Measurements from ENCODE around the gene D2HGDH.

DNA sequence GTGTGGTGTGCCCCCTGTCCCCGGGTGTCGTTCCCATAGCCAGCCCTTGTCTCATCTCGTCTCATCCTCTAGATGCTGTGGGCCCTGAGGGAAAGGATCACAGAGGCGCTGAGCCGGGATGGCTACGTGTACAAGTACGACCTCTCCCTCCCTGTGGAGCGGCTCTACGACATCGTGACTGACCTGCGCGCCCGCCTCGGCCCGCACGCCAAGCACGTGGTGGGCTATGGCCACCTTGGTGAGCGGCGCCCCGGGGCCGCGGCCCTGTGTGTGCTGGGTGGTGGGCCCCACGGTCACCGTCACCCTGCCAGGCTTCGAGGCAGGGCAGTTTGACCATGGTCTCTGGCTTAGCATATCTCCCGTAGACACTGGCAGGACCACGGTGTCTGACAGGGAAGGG, 21.3 kb downstream of the D2HGDH start:
- TF ChIP-seq, protein P1, sequence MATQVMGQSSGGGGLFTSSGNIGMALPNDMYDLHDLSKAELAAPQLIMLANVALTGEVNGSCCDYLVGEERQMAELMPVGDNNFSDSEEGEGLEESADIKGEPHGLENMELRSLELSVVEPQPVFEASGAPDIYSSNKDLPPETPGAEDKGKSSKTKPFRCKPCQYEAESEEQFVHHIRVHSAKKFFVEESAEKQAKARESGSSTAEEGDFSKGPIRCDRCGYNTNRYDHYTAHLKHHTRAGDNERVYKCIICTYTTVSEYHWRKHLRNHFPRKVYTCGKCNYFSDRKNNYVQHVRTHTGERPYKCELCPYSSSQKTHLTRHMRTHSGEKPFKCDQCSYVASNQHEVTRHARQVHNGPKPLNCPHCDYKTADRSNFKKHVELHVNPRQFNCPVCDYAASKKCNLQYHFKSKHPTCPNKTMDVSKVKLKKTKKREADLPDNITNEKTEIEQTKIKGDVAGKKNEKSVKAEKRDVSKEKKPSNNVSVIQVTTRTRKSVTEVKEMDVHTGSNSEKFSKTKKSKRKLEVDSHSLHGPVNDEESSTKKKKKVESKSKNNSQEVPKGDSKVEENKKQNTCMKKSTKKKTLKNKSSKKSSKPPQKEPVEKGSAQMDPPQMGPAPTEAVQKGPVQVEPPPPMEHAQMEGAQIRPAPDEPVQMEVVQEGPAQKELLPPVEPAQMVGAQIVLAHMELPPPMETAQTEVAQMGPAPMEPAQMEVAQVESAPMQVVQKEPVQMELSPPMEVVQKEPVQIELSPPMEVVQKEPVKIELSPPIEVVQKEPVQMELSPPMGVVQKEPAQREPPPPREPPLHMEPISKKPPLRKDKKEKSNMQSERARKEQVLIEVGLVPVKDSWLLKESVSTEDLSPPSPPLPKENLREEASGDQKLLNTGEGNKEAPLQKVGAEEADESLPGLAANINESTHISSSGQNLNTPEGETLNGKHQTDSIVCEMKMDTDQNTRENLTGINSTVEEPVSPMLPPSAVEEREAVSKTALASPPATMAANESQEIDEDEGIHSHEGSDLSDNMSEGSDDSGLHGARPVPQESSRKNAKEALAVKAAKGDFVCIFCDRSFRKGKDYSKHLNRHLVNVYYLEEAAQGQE (IDR thresholded peaks at IDR 0.05; ENCODE audit: insufficient read depth in 1 of 2, low read depth in 2 of 2, low read length in 2 of 2), result no peak
- no peak for TF ChIP-seq TAF1 (IDR thresholded peaks at IDR 0.05; ENCODE audit: borderline replicate concordance, insufficient read depth, low read length)
- no peak for TF ChIP-seq POLR2AphosphoS5 (IDR thresholded peaks at IDR 0.05; ENCODE audit: low read depth, low read length)
- TF ChIP-seq SIN3A (IDR thresholded peaks at IDR 0.05; ENCODE audit: borderline replicate concordance, insufficient read depth, low read length), result no peak

Measured in PFSK-1 (cell line).